SK-N-SH (cell line): Measurements from ENCODE around the gene RIPK4.

Source experiments
- EZH2phosphoT487 ChIP-seq: fragments of 200-600 bp; sonication (generic); IDR thresholded peaks from 2 replicates; pipeline ENCODE4 v1.6.1; 2017; ENCODE audit warnings: low read depth, mixed run types, mild to moderate bottlenecking, antibody characterized with exemption, moderate library complexity, borderline replicate concordance
- FOSL2 ChIP-seq: IDR thresholded peaks from 2 replicates; pipeline ENCODE4 v1.4.0; 2012; ENCODE audit warnings: low read depth, mild to moderate bottlenecking, moderate library complexity, borderline replicate concordance
- SIN3A ChIP-seq: IDR thresholded peaks from 2 replicates; pipeline ENCODE4 v1.6.1; 2012; ENCODE audit warnings: low read depth, mild to moderate bottlenecking, low read length, moderate library complexity, borderline replicate concordance
- TCF12 ChIP-seq: IDR thresholded peaks from 2 replicates; pipeline ENCODE4 v1.4.0; 2012
- TF ChIP-seq, protein P1 (sequence below): fragments of 200-600 bp; sonication (generic); IDR thresholded peaks from 2 replicates; pipeline ENCODE4 v1.6.1; 2017; ENCODE audit warnings: antibody characterized with exemption, mild to moderate bottlenecking, moderate library complexity
- TF ChIP-seq, protein P2 (sequence below): IDR thresholded peaks from 2 replicates; pipeline ENCODE4 v1.4.0; 2012; ENCODE audit warnings: low read depth, borderline replicate concordance

DNA sequence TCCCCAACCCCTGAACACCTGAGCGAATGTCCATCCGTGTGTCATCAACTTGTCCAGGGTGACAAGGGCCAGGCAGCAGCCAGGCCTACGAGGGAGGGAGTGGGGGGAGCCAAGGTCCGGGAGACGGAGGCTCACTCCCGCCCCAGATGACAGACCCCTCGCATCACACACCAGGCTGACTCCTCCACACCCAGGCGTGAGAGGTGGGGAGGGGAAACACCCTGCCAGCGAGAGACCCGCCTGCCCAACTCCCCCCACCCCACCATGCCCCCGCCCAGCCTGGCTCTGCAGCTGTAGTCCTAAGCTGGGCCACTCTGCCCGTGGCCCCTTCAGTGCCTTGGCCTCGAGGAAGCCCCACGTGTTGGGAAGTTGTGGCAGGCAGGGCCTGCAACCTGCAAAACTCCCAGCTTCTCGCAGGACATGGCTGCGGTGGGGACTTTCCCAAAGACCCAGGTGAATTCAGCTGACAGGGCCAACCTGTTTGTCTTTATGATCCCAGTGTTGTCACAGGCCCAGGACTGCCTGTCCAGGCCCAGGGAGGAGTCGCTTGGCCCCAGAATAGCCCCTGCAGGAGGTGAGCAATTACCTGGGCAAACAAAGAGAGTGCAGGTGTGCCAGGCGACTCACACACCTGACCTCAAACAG lies 62.9 kb downstream of the RIPK4 start:
- TF ChIP-seq, protein P1, sequence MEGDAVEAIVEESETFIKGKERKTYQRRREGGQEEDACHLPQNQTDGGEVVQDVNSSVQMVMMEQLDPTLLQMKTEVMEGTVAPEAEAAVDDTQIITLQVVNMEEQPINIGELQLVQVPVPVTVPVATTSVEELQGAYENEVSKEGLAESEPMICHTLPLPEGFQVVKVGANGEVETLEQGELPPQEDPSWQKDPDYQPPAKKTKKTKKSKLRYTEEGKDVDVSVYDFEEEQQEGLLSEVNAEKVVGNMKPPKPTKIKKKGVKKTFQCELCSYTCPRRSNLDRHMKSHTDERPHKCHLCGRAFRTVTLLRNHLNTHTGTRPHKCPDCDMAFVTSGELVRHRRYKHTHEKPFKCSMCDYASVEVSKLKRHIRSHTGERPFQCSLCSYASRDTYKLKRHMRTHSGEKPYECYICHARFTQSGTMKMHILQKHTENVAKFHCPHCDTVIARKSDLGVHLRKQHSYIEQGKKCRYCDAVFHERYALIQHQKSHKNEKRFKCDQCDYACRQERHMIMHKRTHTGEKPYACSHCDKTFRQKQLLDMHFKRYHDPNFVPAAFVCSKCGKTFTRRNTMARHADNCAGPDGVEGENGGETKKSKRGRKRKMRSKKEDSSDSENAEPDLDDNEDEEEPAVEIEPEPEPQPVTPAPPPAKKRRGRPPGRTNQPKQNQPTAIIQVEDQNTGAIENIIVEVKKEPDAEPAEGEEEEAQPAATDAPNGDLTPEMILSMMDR = no peak
- TF ChIP-seq, protein P2, sequence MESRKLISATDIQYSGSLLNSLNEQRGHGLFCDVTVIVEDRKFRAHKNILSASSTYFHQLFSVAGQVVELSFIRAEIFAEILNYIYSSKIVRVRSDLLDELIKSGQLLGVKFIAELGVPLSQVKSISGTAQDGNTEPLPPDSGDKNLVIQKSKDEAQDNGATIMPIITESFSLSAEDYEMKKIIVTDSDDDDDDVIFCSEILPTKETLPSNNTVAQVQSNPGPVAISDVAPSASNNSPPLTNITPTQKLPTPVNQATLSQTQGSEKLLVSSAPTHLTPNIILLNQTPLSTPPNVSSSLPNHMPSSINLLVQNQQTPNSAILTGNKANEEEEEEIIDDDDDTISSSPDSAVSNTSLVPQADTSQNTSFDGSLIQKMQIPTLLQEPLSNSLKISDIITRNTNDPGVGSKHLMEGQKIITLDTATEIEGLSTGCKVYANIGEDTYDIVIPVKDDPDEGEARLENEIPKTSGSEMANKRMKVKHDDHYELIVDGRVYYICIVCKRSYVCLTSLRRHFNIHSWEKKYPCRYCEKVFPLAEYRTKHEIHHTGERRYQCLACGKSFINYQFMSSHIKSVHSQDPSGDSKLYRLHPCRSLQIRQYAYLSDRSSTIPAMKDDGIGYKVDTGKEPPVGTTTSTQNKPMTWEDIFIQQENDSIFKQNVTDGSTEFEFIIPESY = no peak
- TF ChIP-seq TCF12 = no peak
- TF ChIP-seq EZH2phosphoT487 = no peak
- no peak for TF ChIP-seq SIN3A
- TF ChIP-seq FOSL2 = no peak
